ENCODE results near the gene ARL4C.

GRCh38 chr2:234453216-234453615 lies 43.7 kb downstream of the ARL4C start:
- TF ChIP-seq RAD21 (IDR thresholded peaks at IDR 0.05; ENCODE audit: low read length) (no peak), CTCF (IDR thresholded peaks at IDR 0.05) (no peak), USF2 (IDR thresholded peaks at IDR 0.05; ENCODE audit: borderline replicate concordance, low read depth, low read length) (no peak), POLR2AphosphoS5 (IDR thresholded peaks at IDR 0.05; ENCODE audit: low read depth, low read length) (no peak), RCOR1 (IDR thresholded peaks at IDR 0.05; ENCODE audit: low read length) (no peak)

Measured in SK-N-SH (cell line).